ENCODE data around the gene TPRN.

DNA sequence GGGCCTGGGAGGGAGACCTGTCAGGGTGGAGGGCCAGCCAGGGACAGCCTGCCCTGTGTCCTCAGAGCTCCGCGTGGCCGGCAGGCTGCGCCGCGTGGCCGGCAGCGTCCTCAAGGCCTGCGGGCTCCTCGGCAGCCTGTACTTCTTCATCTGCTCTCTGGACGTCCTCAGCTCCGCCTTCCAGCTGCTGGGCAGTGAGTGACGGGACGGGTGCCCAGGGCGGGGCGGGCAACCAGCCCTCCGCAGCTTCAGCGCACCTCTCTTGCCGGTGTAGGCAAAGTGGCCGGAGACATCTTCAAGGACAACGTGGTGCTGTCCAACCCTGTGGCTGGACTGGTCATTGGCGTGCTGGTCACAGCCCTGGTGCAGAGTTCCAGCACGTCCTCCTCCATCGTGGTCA lies 32.0 kb upstream of the TPRN start:
- TF ChIP-seq, protein P1, sequence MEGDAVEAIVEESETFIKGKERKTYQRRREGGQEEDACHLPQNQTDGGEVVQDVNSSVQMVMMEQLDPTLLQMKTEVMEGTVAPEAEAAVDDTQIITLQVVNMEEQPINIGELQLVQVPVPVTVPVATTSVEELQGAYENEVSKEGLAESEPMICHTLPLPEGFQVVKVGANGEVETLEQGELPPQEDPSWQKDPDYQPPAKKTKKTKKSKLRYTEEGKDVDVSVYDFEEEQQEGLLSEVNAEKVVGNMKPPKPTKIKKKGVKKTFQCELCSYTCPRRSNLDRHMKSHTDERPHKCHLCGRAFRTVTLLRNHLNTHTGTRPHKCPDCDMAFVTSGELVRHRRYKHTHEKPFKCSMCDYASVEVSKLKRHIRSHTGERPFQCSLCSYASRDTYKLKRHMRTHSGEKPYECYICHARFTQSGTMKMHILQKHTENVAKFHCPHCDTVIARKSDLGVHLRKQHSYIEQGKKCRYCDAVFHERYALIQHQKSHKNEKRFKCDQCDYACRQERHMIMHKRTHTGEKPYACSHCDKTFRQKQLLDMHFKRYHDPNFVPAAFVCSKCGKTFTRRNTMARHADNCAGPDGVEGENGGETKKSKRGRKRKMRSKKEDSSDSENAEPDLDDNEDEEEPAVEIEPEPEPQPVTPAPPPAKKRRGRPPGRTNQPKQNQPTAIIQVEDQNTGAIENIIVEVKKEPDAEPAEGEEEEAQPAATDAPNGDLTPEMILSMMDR (IDR thresholded peaks at IDR 0.05): no peak
- TF ChIP-seq EP300 (IDR thresholded peaks at IDR 0.05; ENCODE audit: low read depth) (no peak), POLR2A (IDR thresholded peaks at IDR 0.05) (no peak), POLR2AphosphoS5 (IDR thresholded peaks at IDR 0.05) (no peak)

All from transverse colon (tissue), 4 donors.